Stromal cell of bone marrow (primary cell): ENCODE measurements around the gene STIL.

Experiments
- DNase-seq: peaks from one replicate; pipeline ENCODE4 v3.0.0-alpha.2; 2012; ENCODE audit warnings: low read depth

Gene STIL

GRCh38 chr1:47235241-47235681 is 78.7 kb downstream of the STIL start:
- no peak for DNase-seq

GRCh38 chr1:47233186-47233585 is 80.8 kb downstream of the STIL start:
- DNase-seq = no peak

GRCh38 chr1:47232187-47232874 is 81.6 kb downstream of the STIL start, which contains the start of gene TAL1:
TSS of gene TAL1 (minus strand) at chr1:47232225. CDS start at chr1:47225888, 6,337 bp downstream.
- DNase-seq = no peak

- DNase-seq = no peak
These were observed 82.4 kb downstream of the STIL start for GRCh38 chr1:47231301-47232186.

GRCh38 chr1:47230692-47231300 is 83.2 kb downstream of the STIL start:
- DNase-seq = no peak

- no peak for DNase-seq
These were observed 83.9 kb downstream of the STIL start for GRCh38 chr1:47229886-47230691.

GRCh38 chr1:47229031-47229885 is 84.7 kb downstream of the STIL start:
- DNase-seq = no peak

- no peak for DNase-seq
These were observed 85.3 kb downstream of the STIL start for GRCh38 chr1:47228644-47229030.

- no peak for DNase-seq
These were observed 86.4 kb downstream of the STIL start for GRCh38 chr1:47227341-47228232.

- no peak for DNase-seq
These were observed 87.1 kb downstream of the STIL start for GRCh38 chr1:47226839-47227215.

- no peak for DNase-seq
These were observed 87.7 kb downstream of the STIL start for GRCh38 chr1:47226121-47226838.

GRCh38 chr1:47225430-47226100 is 88.4 kb downstream of the STIL start:
- no peak for DNase-seq

- no peak for DNase-seq
These were observed 89.1 kb downstream of the STIL start for GRCh38 chr1:47224676-47225399.

- DNase-seq = no peak
These were observed 89.8 kb downstream of the STIL start for GRCh38 chr1:47223921-47224675.

- no peak for DNase-seq
These were observed 90.6 kb downstream of the STIL start for GRCh38 chr1:47223174-47223920.

- DNase-seq = no peak
These were observed 91.5 kb downstream of the STIL start for GRCh38 chr1:47222476-47222875.
